H4 (cell line): ENCODE results near the gene POU2F1. TPM values are rescaled to one million over a fixed set of nuclear protein-coding genes. Genes with fewer than 3 reads are reported as not detected.

Experiments used
- DNase-seq: peaks from one replicate; pipeline ENCODE4 v3.0.0-alpha.2; 2015; ENCODE audit warnings: low spot score
- total RNA-seq: library from RNA; depleted of rRNA; stranded (reverse); fragments of >200 nt; shearing (Covaris generic); gene quantifications from 2 replicates; pipeline ENCODE4 v1.2.3, GENCODE V29; 2014; rRNA removed

Gene POU2F1
- total RNA-seq, 1 experiment from 2014 or later, result 3.3 TPM

DNA sequence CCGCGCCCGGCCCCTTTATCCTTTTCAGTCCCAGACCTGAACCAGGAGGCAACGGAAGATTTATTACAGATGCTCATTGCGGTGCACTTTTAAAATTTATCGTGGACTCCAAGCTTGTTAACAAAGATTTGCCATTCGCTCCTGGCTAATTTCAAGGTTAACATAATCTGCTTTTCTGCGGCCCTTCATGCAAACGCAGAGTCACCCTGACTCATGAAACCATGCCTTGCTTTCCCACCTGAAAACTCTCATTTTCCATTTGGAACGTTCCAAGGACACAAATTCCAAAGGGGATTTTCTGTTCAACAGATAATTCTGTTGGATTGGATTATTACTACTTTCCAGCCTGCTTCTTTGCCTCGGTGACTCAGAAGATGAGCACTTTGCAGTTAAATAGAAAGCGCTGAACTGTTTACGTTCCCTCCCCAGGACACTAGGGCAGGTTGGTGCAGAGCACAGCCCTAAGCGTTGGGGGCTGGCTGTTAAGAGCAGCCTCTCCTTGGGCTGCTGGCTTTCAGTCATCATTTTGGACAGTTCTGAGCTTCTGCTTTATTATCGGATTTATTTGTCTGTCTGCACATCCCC is 246.5 kb downstream of the POU2F1 start:
- no peak for DNase-seq

DNA sequence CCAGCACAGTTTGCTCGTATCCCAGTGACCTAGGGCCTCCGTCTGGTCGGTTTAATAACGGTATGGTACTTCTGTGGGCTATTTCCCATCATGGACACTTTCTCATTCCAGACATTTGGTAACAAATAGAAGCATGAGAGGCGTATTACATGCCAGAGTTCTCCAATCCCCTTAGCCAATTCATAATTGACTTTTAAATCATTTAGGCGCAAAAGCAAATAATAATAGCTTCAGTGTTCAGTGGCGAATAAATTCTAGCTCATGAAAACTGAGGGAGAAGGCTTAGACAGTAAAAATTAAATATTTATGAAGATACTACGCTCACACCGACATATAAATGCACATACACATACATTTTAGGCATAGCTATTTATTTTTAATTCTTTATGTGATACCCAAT is 247.1 kb downstream of the POU2F1 start:
- DNase-seq, result no peak

DNA sequence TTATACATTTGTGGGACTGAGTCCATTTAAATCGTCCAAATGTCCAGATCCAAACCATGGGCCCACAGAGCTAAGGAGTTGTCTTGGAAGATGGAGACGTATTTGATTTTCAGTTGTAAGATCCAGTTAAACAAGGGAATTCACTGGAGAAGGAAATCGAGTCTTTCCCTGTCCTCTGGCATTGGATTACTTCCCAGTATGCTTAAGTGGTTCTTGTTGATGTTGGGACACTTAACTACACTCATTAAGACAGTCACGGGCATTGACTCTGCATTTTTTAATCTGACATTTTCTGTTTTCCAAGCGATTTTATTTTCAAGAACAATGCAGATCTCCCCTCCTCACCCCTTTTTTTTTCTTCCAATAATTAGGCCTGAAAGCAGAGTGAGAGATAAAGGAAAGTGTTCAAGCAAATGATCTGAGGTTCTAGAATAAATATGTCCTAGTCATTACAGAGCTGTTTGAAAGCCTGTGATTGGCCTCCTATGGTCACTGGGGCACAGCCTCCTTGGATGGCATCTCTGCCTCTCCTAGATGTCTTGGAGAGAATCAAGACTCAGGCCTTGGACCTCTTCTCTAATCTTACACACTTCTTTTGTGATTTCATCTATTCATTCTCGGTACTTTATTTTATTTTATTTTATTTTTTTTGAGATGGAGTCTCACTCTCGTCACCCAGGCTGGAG is 248.7 kb downstream of the POU2F1 start:
- no peak for DNase-seq

DNA sequence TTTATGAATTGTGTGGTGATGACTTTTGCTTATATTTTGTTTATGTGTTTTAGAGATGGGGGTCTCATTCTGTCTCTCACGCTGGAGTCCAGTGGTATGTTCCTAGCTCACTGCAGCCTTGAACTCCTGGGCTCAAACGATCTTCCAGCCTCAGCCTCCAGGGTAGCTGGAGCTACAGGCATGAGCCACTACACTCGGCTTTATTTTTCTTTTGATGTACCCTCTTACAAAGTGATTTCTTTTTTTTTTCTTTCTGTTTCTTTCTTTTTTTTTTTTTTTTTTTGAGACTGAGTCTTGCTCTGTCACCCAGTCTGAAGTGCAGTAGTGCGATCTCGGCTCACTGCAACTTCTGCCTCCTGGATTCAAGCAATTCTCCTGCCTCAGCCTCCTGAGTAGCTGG is 250.9 kb downstream of the POU2F1 start:
- DNase-seq, result no peak

DNA sequence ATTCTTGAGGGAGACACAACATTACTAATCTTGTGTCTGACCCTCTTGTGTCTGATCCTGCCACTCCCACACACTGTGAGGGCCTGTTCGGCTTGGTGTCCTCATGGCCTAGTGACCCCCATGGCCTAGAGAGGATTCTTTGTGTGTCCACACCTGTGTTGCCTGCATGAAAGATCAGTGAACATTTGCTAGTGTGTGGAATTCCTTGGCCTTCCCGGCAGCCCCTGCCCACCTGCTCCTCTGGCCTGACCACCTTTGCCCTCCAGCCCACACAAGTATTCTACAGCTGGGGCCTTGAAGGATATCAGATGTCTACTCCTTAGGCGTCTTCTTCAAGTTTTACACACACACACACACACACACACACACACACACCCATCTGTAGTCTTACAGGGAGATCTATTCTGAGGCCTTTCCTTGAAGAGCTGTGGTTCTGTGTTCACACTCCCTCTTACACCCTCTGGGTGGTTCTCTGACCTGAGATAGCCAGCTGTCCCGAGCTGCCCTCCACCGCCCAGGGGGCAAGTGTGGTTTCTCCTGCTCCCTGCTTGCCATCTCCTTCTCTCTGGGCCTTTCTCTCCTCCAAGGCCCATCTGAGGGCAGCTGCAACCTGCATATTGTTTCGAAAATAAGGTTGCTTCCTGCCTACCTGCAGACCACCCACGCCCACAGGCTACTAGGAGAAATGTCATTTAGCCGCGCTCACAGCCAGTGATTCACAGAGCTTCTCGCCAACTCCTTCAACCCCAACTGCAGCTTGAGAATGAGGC is 252.3 kb downstream of the POU2F1 start:
- no peak for DNase-seq

DNA sequence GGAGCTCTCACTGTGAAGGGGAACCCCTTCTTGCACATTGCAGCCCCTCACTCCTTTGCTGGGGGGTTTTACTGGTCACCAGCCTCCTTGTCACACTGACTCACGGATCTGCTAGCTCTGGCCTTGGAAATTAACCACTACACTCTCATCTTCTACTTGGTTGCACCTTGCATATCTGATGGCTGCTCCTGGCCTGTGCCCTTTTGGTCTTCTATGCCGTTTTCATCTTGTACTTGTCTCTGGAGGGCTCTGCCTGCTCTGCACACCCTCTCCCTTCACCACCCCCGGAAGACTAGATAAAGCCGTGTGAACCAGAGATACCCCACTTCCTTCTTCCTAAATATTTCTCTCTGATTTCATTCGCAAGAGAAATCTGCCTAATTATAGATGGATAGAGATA is 253.1 kb downstream of the POU2F1 start:
- no peak for DNase-seq

DNA sequence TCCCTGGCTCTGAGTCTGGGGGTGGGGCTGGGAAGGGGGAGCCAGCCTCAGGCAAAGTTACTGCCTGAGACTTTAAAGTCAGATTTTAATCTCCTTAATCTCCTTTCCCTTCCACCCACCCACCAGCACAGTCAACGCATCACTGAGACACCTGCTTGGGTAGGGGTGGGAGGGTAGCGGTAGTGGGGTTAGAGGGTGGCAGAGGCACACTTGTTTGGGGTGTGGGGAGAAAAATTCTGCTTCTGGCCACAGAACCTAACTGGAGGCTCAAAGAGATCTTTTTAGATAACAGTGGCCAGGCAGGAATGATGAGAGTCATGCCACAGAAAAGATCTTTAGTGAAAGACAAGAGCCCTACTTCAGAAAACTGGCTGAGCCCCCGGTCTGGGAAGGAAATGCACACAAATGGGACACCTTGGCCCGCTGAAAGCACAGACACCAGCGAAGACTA is 253.5 kb downstream of the POU2F1 start:
- no peak for DNase-seq

DNA sequence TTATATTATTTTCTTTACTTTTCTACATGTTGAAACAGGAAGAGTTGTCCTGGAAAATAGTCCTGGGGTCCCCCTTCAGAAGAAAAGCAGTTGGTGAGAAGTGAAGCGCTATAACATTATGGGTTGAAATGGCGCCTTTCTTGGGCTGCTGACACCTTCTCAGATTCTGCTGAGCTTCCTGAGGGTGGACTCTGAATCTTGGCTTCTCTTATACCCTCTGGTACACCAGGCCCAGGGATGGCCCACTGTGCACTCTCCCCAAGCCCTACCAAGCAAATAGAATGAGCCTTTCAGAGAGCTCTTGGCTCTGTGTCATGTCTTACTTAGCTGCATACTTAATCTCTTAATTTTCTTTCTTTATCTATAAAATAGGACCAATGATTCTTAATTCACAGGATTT is 255.4 kb downstream of the POU2F1 start:
- DNase-seq, result no peak

Other genes starting within 250 kb of the POU2F1 start
- gene ILDR2, start 245.3 kb upstream of the POU2F1 start, total RNA-seq, result 5.9 and 7.0 TPM in 2 replicates
- not detected in 2 replicates for gene MAEL, start 231.6 kb upstream of the POU2F1 start, total RNA-seq
- not detected in 2 replicates for gene GPA33, start 130.5 kb upstream of the POU2F1 start, total RNA-seq
- gene STYXL2, start 126.8 kb upstream of the POU2F1 start, total RNA-seq, result 0.04 TPM in 1 of 2 replicates, not detected in the other